NB4 (cell line): ENCODE measurements around the gene ERICH6.

ENCODE experiments used
- MYC ChIP-seq: IDR thresholded peaks from 2 replicates; pipeline ENCODE4 v1.6.1; 2011; ENCODE audit warnings: low read depth, low read length
- POLR2A ChIP-seq: IDR thresholded peaks from 2 replicates; pipeline ENCODE4 v1.6.1; 2011; ENCODE audit warnings: mild to moderate bottlenecking; ENCODE audit not compliant: insufficient read length; ENCODE audit errors: extremely low read depth
- TF ChIP-seq, protein P1 (sequence below): IDR thresholded peaks from one replicate; pipeline ENCODE4 v1.5.1; 2012; ENCODE audit warnings: low read depth, low read length

GRCh38 chr3:150739200-150739863, 35.6 kb upstream of the ERICH6 start:
- TF ChIP-seq, protein P1, sequence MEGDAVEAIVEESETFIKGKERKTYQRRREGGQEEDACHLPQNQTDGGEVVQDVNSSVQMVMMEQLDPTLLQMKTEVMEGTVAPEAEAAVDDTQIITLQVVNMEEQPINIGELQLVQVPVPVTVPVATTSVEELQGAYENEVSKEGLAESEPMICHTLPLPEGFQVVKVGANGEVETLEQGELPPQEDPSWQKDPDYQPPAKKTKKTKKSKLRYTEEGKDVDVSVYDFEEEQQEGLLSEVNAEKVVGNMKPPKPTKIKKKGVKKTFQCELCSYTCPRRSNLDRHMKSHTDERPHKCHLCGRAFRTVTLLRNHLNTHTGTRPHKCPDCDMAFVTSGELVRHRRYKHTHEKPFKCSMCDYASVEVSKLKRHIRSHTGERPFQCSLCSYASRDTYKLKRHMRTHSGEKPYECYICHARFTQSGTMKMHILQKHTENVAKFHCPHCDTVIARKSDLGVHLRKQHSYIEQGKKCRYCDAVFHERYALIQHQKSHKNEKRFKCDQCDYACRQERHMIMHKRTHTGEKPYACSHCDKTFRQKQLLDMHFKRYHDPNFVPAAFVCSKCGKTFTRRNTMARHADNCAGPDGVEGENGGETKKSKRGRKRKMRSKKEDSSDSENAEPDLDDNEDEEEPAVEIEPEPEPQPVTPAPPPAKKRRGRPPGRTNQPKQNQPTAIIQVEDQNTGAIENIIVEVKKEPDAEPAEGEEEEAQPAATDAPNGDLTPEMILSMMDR = no peak
- no peak for TF ChIP-seq POLR2A
- no peak for TF ChIP-seq MYC
